ENCODE results near the gene RAPH1.

RAPH1 gene

DNA sequence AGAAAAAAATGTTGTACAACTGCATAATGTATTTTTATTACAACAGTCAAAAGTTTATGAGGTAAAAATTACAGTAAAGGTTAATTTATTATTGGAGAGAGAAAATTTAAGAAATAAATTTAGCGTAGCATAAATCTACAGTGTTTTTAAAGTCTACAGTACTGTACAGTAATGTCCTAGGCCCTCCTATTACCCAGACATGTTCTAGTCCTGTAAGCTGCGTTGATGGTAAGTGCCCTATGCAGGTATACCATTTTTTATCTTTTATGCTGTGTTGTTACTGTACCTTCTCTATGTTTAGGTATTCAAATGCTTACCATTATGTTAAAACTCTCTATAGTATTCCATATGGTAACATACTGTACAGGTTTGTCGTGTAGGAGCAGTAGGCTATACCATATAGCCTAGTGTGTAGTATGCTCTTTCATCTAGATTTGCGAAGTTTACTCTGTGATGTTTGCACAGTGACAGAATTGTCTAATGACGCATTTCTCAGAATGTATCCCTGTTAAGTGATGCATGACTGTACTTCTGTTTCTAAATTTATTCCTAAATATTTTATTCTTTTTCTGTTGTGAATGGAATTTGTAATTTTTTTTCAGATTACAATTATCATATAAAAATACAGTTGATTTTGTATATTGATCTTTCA lies 182.4 kb downstream of the RAPH1 start:
- Histone ChIP-seq H3K4me2 (peak overlapping the region; percentile 15; the same call in 1 of the 2 replicates), H3K9ac (no peak overlapping the region), H3K27me3 (no peaks in the 10 kb centered on the region), H3K36me3 (peaks cover 33% of the 10 kb centered on the region), H3K9me3 (0 out of 2 replicates have a peak, but pooled peaks cover 7% of the 10 kb centered on the region), H3K27ac (no peak overlapping the region), H3K4me3 (no peak overlapping the region), H4K20me1 (peaks cover 30% of the 10 kb centered on the region; the same call in 1 of the 2 replicates), H3K4me1 (peaks cover 6% of the 10 kb centered on the region; the same call in 1 of the 2 replicates)
- no peak for TF ChIP-seq Cebpa-rat (IDR thresholded peaks at IDR 0.05)

GRCh38 chr2:203347375-203347774 lies 187.7 kb downstream of the RAPH1 start:
- H3K9ac ChIP-seq: no peak overlapping the region
- H3K4me2 ChIP-seq: no peak overlapping the region
- H3K4me3 ChIP-seq: no peak overlapping the region
- peaks cover 46% of the 10 kb centered on the region for H3K36me3 ChIP-seq
- no peak overlapping the region for H3K27ac ChIP-seq
- TF ChIP-seq Cebpa-rat (IDR thresholded peaks at IDR 0.05): no peak
- peaks cover 15% of the 10 kb centered on the region for H3K9me3 ChIP-seq
- H4K20me1 ChIP-seq: peaks cover 35% of the 10 kb centered on the region; the same call in 1 of the 2 replicates
- H3K4me1 ChIP-seq: no peaks in the 10 kb centered on the region
- no peaks in the 10 kb centered on the region for H3K27me3 ChIP-seq

GRCh38 chr2:203346612-203347011 lies 188.5 kb downstream of the RAPH1 start:
- no peak overlapping the region for H3K9ac ChIP-seq
- no peaks in the 10 kb centered on the region for H3K4me1 ChIP-seq
- no peak for TF ChIP-seq Cebpa-rat (IDR thresholded peaks at IDR 0.05)
- no peak overlapping the region for H3K4me2 ChIP-seq
- peaks cover 43% of the 10 kb centered on the region for H3K36me3 ChIP-seq
- H3K27ac ChIP-seq: no peak overlapping the region
- H3K4me3 ChIP-seq: no peak overlapping the region
- no peaks in the 10 kb centered on the region for H3K27me3 ChIP-seq
- H4K20me1 ChIP-seq: peaks cover 27% of the 10 kb centered on the region; the same call in 1 of the 2 replicates
- H3K9me3 ChIP-seq: peaks cover 15% of the 10 kb centered on the region

GRCh38 chr2:203344667-203345066 lies 190.4 kb downstream of the RAPH1 start:
- peaks cover 27% of the 10 kb centered on the region; the same call in 1 of the 2 replicates for H4K20me1 ChIP-seq
- H3K4me2 ChIP-seq: no peak overlapping the region
- H3K9ac ChIP-seq: no peak overlapping the region
- no peak overlapping the region for H3K27ac ChIP-seq
- no peak overlapping the region for H3K4me3 ChIP-seq
- peaks cover 43% of the 10 kb centered on the region for H3K36me3 ChIP-seq
- peaks cover under 1% of the 10 kb centered on the region; the same call in 1 of the 2 replicates for H3K4me1 ChIP-seq
- no peaks in the 10 kb centered on the region for H3K27me3 ChIP-seq
- no peak for TF ChIP-seq Cebpa-rat (IDR thresholded peaks at IDR 0.05)
- peaks cover 8% of the 10 kb centered on the region for H3K9me3 ChIP-seq

All from BLaER1 (cell line).